ENCODE data around the gene PNP.
"Not testable (repeated sequence)": the region's sequence is repeated elsewhere in the genome, so short reads cannot be mapped to it uniquely, and the experiment has no call there.

The PNP gene

GRCh38 chr14:20493634-20494033, 24.4 kb downstream of the PNP start:
- DNase-seq = no peak

- no peak for DNase-seq
Observed at GRCh38 chr14:20494935-20495766, 25.9 kb downstream of the PNP start.

- DNase-seq = no peak
Observed at GRCh38 chr14:20498622-20499021, 29.4 kb downstream of the PNP start.

GRCh38 chr14:20499108-20499507, 29.9 kb downstream of the PNP start:
- no peak for DNase-seq

GRCh38 chr14:20499881-20500280, 30.7 kb downstream of the PNP start:
- no peak for DNase-seq

- DNase-seq = no peak
Observed at GRCh38 chr14:20501346-20501745, 32.1 kb downstream of the PNP start.

- no peak for DNase-seq
Observed at GRCh38 chr14:20503898-20504297, 34.7 kb downstream of the PNP start.

- not testable (repeated sequence) for DNase-seq
Observed at GRCh38 chr14:20506276-20506675, 37.1 kb downstream of the PNP start.

- DNase-seq = not testable (repeated sequence)
Observed at GRCh38 chr14:20506752-20507151, 37.5 kb downstream of the PNP start.

GRCh38 chr14:20507537-20507936, 38.3 kb downstream of the PNP start:
- not testable (repeated sequence) for DNase-seq

- DNase-seq = no peak
Observed at GRCh38 chr14:20508367-20508766, 39.2 kb downstream of the PNP start.

GRCh38 chr14:20512177-20512905, 43.1 kb downstream of the PNP start:
- no peak for DNase-seq

- no peak for DNase-seq
Observed at GRCh38 chr14:20515846-20516245, 46.6 kb downstream of the PNP start.

- no peak for DNase-seq
Observed at GRCh38 chr14:20516921-20517320, 47.7 kb downstream of the PNP start.

GRCh38 chr14:20522332-20522731, 53.1 kb downstream of the PNP start:
- no peak for DNase-seq

GRCh38 chr14:20524027-20524426, 54.8 kb downstream of the PNP start:
- DNase-seq = no peak
